IPS DF 4.7 (cell line): ENCODE data around the gene UNC80.

Experiments
- DNase-seq: peaks from one replicate; pipeline ENCODE4 v3.0.0-alpha.2; 2013; ENCODE audit warnings: low spot score; ENCODE audit errors: extremely low read depth

The UNC80 gene

GRCh38 chr2:209960676-209961630 is 189.3 kb downstream of the UNC80 start:
- DNase-seq: peak; percentile 66

GRCh38 chr2:209965723-209966122 is 194.1 kb downstream of the UNC80 start:
- DNase-seq: no peak

GRCh38 chr2:209969692-209970091 is 198.1 kb downstream of the UNC80 start:
- DNase-seq: no peak

DNA sequence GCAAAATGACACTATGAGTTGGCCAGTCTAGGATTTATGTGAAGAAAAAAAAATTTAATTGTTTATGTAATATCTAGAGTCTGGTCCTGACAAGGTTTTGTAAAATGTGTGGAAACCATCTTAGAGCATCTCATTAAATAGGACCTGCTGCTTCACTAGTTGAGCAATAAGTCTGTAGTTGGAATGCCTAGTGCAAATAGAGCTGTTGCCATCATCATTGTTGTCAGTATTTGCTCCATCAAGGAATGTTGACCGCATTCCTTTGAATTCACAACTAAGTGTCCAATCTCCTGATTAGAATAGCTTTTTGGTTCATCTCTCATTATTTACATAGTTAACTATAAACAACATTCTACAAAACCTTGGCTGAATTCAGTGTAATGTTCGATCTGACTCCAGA is 198.6 kb downstream of the UNC80 start:
- no peak for DNase-seq

DNA sequence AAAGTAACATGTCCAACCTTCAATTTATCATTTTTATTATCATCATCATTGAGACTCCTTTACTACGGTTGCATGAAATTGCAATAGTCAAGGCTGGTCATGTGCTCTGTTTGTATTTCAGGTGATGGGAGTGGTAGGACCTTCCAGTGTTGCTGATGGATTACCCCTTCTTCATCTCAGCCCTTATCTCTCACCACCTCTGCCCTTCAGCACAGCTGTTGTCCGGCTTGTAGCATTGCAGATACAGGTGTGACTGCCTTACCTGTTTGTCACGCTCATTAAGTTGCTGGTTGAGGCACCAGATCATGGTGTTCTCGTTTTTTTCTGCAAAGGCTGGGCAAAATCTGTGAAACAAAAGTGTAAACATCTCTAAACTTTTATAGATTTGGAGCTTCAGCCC is 199.1 kb downstream of the UNC80 start:
- no peak for DNase-seq

- DNase-seq: no peak
Observed at GRCh38 chr2:209973328-209973727, 201.7 kb downstream of the UNC80 start.

GRCh38 chr2:209974576-209974975 is 202.9 kb downstream of the UNC80 start:
- no peak for DNase-seq

- no peak for DNase-seq
Observed at GRCh38 chr2:209976698-209977385, 205.2 kb downstream of the UNC80 start.

DNA sequence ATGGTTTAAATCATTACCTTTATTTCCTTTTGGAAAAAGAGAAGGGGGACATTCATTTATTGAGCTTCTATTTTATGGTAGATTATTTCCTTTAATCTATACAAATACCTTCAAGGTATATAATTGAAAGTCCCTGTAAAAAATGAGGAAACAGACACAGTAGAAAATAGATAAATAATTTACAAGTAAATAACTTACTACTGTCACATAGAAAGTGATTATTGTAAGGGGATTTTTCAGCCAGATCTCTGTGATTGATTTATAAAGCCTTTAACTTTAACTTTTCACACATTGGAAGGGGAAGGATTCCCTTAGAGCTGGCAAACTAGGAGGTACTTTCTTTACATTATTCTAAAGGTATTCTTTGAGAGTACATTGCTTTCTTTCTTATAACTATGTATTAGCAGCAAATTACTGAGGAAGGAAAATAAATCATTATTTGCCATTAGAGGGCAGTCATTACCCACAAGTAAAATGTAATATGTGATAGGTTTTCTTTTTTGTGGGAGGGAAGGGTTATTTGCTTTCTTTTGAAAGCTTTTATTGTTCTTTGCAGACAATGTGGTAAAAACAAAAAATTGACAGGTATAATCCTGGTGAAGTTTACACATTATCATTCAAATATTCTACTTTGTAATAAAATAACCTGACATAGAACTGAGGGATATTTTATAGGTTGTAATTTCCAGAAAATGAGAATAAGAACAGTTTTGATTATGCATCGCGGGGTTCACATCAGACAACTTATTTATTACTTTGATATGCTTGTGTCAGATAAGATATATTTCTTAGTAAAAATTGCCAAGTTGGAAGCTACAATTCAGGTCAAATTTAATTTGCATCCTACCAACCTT is 206.0 kb downstream of the UNC80 start:
- DNase-seq: no peak

DNA sequence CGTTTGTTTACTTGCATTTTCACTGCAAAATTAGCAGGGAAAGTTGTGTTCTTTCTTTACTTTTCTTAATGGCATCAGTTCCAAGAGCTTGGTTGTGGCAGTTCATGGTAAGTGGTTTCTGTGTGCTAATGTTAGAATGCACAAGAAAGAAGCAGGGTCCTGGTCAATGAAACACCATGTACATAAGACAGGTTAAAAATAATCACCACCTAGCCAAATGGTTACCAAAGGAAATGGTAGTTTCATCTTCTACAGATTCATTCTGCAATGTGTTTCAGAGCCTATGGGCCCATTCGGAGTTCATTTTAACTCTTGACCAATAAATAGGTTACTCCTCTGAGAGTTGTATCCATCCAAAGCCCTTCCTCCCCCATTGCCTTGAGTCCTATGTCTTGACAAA is 212.7 kb downstream of the UNC80 start:
- no peak for DNase-seq

DNA sequence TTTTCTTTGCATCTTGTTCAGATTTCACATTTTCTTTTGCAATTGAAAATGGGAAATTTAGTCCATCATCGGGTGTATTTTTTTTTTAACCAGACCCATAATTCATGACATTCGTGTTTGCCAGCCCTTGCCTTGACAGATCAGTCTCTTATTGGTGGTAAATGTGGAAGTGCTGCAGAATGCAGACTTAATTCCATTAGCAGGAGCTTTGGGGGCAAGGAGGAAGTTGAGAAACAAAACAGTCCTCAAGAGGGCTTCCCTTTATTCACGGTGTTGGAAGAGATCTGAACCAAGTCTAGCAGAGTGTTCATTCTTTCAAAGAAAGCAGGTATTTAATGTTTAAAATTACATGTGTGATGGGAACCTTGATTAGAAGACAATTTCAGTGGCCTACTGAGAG is 214.2 kb downstream of the UNC80 start:
- DNase-seq: no peak

GRCh38 chr2:209986415-209986814 is 214.8 kb downstream of the UNC80 start:
- DNase-seq: no peak

DNA sequence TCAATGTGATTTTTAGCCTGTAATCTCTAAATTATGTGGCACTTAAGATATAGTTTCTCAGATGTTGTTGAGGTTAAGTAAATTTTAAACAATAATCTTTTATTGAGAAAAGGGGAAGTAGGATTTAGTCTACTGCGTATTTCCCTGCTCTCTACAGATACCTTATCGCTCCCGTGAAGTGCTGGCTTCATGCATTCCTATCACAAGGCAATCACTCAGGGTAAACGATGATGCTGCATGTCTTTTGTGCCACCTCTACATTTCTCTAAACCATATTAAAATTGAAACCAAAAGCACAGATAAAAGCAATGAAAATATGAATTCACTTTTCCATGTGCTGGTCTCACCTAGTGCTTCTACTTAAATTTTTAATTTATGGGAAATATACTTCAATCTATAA is 216.4 kb downstream of the UNC80 start:
- DNase-seq: no peak

GRCh38 chr2:209990838-209991237 is 219.2 kb downstream of the UNC80 start:
- no peak for DNase-seq

DNA sequence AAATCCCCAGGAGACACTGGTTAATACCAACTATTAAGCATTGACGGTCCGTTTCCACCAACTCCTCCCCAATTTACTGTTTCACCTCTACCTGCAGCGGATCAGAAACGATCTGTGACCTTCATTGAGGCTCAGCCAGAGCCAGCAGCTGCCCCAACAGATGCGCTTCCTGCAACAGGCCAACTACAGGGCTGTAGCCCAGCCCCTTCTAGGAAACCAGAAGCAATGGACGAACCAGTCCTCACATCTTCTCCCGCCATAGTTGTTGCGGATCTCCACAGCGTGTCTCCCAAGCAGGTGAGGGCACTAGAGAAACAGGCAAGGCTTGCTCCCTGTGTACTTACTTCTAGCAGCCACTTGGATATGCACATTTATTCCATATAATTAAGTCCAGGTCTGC is 222.3 kb downstream of the UNC80 start:
- DNase-seq: no peak

- no peak for DNase-seq
Observed at GRCh38 chr2:209998596-209998995, 227.0 kb downstream of the UNC80 start.

DNA sequence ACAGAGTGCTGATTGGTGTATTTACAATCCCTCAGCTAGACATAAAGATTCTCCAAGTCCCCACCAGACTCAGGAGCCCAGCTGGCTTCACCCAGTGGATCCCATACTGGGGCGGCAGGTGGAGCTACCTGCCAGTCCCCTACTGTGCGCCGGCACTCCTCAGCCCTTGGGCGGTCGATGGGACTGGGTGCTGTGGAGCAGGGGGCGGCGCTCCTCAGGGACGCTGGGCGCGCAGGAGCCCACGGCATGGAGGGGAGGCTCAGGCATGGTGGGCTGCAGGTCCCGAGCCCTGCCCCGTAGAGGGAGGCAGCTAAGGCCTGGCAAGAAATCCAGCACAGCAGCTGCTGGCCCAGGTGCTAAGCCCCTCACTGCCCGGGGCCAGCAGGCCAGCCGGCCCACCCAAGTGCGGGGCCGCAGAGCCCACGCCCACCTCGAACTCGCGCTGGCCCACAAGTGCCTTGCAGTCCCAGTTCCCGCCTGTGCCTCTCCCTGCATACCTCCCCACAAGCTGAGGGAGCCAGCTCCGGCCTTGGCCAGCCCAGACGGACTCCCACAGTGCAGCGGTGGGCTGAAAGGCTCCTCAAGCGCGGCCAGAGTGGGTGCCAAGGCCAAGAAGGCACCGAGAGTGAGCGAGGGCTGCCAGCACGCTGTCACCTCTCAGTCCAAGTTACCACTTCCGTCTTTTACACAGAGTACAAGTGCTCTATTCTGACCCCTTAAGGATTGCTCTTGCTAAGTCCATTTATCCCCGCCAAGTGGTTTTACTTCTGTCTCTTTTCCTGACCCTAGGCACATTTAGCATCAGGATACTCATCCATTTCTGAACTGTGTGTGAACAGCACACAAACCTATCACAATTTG is 229.1 kb downstream of the UNC80 start:
- no peak for DNase-seq

- peak; percentile 79 for DNase-seq
Observed at GRCh38 chr2:210002158-210003157, 230.8 kb downstream of the UNC80 start, which contains the start of gene RPE. Gene RPE (plus strand): TSS chr2:210002638. CDS start chr2:210002662, 24 bp downstream.

DNA sequence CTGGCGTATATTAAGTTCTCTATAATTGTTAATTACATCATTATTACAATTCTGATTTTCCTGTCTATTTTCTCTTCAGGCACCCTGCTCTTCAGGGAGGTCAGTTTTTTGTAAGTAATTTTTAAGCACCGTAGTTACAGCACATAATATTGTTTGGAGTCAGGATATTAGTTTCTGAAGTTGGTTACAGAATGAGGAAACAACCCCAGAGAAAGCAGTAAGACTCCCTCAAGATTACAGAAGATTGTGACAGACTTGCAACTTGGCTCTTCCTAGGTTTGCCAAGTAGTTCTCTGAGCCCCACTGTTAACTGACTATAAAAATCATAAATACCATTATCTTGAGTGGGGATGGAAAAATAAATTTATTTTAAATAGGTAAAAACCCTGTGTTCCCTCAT is 231.7 kb downstream of the UNC80 start:
- no peak for DNase-seq
